ENCODE results near the gene PXN.
"Not testable (repeated sequence)": the region's sequence is repeated elsewhere in the genome, so short reads cannot be mapped to it uniquely, and the experiment has no call there.

Gene PXN

DNA sequence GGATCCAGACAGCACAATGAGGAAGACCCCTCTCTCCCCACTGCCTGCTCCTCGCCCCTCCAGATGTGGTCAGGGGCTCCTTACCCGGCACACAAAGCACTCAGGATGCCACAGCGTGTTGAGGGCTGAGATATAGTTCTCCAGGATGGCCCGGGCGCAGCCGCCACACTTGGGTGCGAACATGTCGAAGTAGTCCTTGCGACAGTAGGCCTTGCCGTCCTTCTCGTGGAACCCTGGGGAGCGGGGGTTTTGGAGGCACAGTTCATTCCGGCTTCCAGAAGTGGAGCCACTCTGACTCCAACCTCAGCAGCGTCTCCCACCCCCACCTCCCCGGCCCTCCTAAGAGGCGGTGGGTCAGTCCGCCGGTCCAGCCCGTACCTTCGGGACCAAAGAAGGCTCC, 51.8 kb downstream of the PXN start:
- peaks cover 3 to 63% of the 10 kb centered on the region in 2 experiments; a peak in 2 of 3 replicates for H3K36me3 ChIP-seq (ENCODE audit: control insufficient read depth in 2 of 2, insufficient read depth in 1 of 2, low read length in 2 of 2)
- no peak overlapping the region for H3K27ac ChIP-seq (ENCODE audit: extremely low read depth, low read depth, low read length)
- no peaks in the 10 kb centered on the region for H3K4me1 ChIP-seq (ENCODE audit: control insufficient read depth, insufficient read depth, low read length)
- POLR2A ChIA-PET, result interaction anchor here (1.3 kb wide), 1 partner anchor 12 kb away, joined by 5 read pairs; the partner anchor contains the start of gene RPLP0
- TF ChIP-seq KLF10 (tag by site-specific recombination; IDR thresholded peaks at IDR 0.05) (no peak), ZNF837 (tag by site-specific recombination; IDR thresholded peaks at IDR 0.05) (no peak)
- H3K4me3 ChIP-seq (ENCODE audit: low read depth, low read length), result no peak overlapping the region
- H3K9me3 ChIP-seq (ENCODE audit: control insufficient read depth, insufficient read depth, low read depth, low read length), result no peaks in the 10 kb centered on the region
- CTCF ChIA-PET, result no interaction called here

GRCh38 chr12:120213182-120213581, 52.3 kb downstream of the PXN start:
- not testable (repeated sequence) for H3K4me1 ChIP-seq (ENCODE audit: control insufficient read depth, insufficient read depth, low read length); H3K4me3 ChIP-seq (ENCODE audit: low read depth, low read length); H3K9me3 ChIP-seq (ENCODE audit: control insufficient read depth, insufficient read depth, low read depth, low read length); H3K27ac ChIP-seq (ENCODE audit: extremely low read depth, low read depth, low read length)
- CTCF ChIA-PET, result interaction anchor here (1.3 kb wide), 1 partner anchor 13 kb away, joined by 4 read pairs; the partner anchor contains the start of gene RPLP0
- POLR2A ChIA-PET, result interaction anchor here (1.3 to 4.7 kb wide), 2 partner anchors 10 to 13 kb away, joined by 4 to 36 read pairs; partner anchors contain the start of gene RPLP0
- peak; percentile 95 for TF ChIP-seq ZNF239 (tag by site-specific recombination; IDR thresholded peaks at IDR 0.05)
- peaks cover 3 to 59% of the 10 kb centered on the region in 2 experiments; a peak in 2 of 3 replicates for H3K36me3 ChIP-seq (ENCODE audit: control insufficient read depth in 2 of 2, insufficient read depth in 1 of 2, low read length in 2 of 2)

DNA sequence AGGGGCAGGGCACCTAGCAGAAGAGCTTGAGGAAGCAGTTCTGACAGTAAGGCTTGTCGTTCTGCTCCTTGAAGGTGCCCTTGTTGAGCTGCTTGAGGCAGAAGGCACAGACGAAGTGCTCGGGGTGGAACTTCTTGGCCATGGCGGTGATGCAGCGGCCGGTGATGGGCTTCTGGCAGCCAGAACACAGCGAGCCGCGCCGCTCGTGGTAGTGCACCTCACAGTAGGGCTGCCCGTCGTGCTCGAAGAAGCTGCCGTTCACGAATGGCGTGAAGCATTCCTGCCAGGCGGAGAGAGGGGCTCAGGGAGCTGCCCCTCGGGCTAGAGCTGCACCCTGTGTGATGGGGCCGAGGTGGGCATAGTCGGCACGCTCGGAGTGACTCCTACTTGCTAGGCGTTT, 53.2 kb downstream of the PXN start:
- Histone ChIP-seq H3K36me3 (ENCODE audit: control insufficient read depth in 2 of 2, insufficient read depth in 1 of 2, low read length in 2 of 2) (peaks cover 8 to 65% of the 10 kb centered on the region in 2 experiments), H3K4me3 (ENCODE audit: low read depth, low read length) (no peak overlapping the region), H3K9me3 (ENCODE audit: control insufficient read depth, insufficient read depth, low read depth, low read length) (no peaks in the 10 kb centered on the region), H3K4me1 (ENCODE audit: control insufficient read depth, insufficient read depth, low read length) (no peaks in the 10 kb centered on the region), H3K27ac (ENCODE audit: extremely low read depth, low read depth, low read length) (no peak overlapping the region)
- TF ChIP-seq ZNF341 (tag by site-specific recombination; IDR thresholded peaks at IDR 0.05; ENCODE audit: low read depth) (no peak), RBAK (tag by site-specific recombination; IDR thresholded peaks at IDR 0.05) (no peak), ZBTB21 (tag by site-specific recombination; IDR thresholded peaks at IDR 0.05) (no peak), ZNF660 (tag by site-specific recombination; IDR thresholded peaks at IDR 0.05) (no peak), SP2 (tag by site-specific recombination; IDR thresholded peaks at IDR 0.05) (no peak), EGR2 (tag by site-specific recombination; IDR thresholded peaks at IDR 0.05; ENCODE audit: low read depth) (no peak), TRIM28 (IDR thresholded peaks at IDR 0.05; ENCODE audit: borderline replicate concordance, low read length) (no peak), ZNF274 (IDR thresholded peaks at IDR 0.05; ENCODE audit: low read length) (no peak), ZNF274 (tag by site-specific recombination; IDR thresholded peaks at IDR 0.05; ENCODE audit: borderline replicate concordance) (no peak), KLF10 (tag by site-specific recombination; IDR thresholded peaks at IDR 0.05) (no peak), ZNF157 (tag by site-specific recombination; IDR thresholded peaks at IDR 0.05) (no peak), ZNF596 (tag by site-specific recombination; IDR thresholded peaks at IDR 0.05) (no peak), ZNF571 (tag by site-specific recombination; IDR thresholded peaks at IDR 0.05) (no peak), ZSCAN18 (tag by site-specific recombination; IDR thresholded peaks at IDR 0.05) (no peak), ZNF513 (tag by site-specific recombination; IDR thresholded peaks at IDR 0.05) (no peak)
- TF ChIP-seq, protein P1, sequence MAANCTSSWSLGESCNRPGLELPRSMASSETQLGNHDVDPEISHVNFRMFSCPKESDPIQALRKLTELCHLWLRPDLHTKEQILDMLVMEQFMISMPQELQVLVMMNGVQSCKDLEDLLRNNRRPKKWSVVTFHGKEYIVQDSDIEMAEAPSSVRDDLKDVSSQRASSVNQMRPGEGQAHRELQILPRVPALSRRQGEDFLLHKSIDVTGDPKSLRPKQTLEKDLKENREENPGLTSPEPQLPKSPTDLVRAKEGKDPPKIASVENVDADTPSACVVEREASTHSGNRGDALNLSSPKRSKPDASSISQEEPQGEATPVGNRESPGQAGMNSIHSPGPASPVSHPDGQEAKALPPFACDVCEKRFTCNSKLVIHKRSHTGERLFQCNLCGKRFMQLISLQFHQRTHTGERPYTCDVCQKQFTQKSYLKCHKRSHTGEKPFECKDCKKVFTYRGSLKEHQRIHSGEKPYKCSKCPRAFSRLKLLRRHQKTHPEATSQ (tag by site-specific recombination; IDR thresholded peaks at IDR 0.05), result no peak
- TF ChIP-seq, protein P2, sequence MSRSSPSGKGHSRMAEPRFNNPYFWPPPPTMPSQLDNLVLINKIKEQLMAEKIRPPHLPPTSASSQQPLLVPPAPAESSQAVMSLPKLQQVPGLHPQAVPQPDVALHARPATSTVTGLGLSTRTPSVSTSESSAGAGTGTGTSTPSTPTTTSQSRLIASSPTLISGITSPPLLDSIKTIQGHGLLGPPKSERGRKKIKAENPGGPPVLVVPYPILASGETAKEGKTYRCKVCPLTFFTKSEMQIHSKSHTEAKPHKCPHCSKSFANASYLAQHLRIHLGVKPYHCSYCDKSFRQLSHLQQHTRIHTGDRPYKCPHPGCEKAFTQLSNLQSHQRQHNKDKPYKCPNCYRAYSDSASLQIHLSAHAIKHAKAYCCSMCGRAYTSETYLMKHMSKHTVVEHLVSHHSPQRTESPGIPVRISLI (tag by site-specific recombination; IDR thresholded peaks at IDR 0.05), result no peak
- TF ChIP-seq, protein P3, sequence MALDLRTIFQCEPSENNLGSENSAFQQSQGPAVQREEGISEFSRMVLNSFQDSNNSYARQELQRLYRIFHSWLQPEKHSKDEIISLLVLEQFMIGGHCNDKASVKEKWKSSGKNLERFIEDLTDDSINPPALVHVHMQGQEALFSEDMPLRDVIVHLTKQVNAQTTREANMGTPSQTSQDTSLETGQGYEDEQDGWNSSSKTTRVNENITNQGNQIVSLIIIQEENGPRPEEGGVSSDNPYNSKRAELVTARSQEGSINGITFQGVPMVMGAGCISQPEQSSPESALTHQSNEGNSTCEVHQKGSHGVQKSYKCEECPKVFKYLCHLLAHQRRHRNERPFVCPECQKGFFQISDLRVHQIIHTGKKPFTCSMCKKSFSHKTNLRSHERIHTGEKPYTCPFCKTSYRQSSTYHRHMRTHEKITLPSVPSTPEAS (tag by site-specific recombination; IDR thresholded peaks at IDR 0.05), result no peak
- ChIA-PET POLR2A (interaction anchor here (0.9 to 4.7 kb wide), 4 partner anchors 9 to 79 kb away, joined by 3 to 36 read pairs (median 4); partner anchors contain the start of gene RPLP0), CTCF (interaction anchor here (0.7 to 1.3 kb wide), 2 partner anchors 12 to 80 kb away, joined by 3 to 4 read pairs; partner anchors contain the start of gene RPLP0)

Data from HEK293 (cell line).